ENCODE measurements around the gene MUC4.
"Not testable (repeated sequence)": the region's sequence is repeated elsewhere in the genome, so short reads cannot be mapped to it uniquely, and the experiment has no call there.

MUC4 gene

DNA sequence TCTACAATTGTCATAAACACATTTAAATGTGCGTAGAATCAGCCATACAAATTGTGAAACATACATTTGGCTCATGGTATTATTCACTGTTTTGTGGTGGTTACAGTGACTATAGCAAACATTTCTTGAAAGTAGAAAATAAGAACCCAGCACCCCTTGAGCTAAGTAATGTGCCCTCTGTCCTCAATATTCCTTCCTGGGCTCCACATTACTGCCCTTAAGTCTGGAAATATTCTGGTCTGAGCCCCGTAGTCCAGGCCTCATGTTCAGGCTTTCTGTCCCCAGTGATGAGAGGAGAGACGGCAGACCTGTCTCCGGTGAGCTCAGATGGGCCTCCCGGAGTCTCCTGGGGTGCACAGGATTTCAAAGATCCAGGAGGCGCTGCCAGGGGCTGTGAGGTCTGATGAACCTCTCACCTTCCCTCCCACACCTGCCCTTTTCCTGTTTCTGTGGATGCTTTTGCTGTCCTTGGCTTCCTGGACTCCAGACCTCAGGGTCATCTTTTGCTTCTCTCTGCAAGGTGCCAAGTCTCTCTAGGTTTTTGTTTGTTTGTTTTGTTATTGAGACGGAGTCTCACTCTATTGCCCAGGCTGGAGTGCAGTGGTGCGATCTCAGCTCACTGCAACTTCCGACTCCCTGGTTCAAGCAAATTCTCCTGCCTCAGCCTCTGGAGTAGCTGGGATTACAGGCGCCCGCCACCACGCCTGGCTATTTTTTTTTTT, 99.8 kb downstream of the MUC4 start:
- DNase-seq (ENCODE audit: low read depth, low spot score): no peak
- no peak overlapping the region for H3K4me3 ChIP-seq (ENCODE audit: low read depth, low read length)
- ChIA-PET POLR2A (no interaction called here), CTCF (interaction anchor here (0.8 kb wide), 1 partner anchor 138 kb away, joined by 3 read pairs; no protein-coding TSS in a partner anchor)
- TF ChIP-seq, protein P1, sequence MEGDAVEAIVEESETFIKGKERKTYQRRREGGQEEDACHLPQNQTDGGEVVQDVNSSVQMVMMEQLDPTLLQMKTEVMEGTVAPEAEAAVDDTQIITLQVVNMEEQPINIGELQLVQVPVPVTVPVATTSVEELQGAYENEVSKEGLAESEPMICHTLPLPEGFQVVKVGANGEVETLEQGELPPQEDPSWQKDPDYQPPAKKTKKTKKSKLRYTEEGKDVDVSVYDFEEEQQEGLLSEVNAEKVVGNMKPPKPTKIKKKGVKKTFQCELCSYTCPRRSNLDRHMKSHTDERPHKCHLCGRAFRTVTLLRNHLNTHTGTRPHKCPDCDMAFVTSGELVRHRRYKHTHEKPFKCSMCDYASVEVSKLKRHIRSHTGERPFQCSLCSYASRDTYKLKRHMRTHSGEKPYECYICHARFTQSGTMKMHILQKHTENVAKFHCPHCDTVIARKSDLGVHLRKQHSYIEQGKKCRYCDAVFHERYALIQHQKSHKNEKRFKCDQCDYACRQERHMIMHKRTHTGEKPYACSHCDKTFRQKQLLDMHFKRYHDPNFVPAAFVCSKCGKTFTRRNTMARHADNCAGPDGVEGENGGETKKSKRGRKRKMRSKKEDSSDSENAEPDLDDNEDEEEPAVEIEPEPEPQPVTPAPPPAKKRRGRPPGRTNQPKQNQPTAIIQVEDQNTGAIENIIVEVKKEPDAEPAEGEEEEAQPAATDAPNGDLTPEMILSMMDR (IDR thresholded peaks at IDR 0.05; ENCODE audit: insufficient read depth, low read length, missing control alignments): no peak

GRCh38 chr3:195711091-195711812, 100.5 kb downstream of the MUC4 start:
- CTCF ChIA-PET: interaction anchor here (0.8 kb wide), 1 partner anchor 138 kb away, joined by 3 read pairs; no protein-coding TSS in a partner anchor
- DNase-seq (ENCODE audit: low read depth, low spot score); H3K4me3 ChIP-seq (ENCODE audit: low read depth, low read length); POLR2A ChIA-PET: not testable (repeated sequence)

GRCh38 chr3:195710126-195710905, 101.4 kb downstream of the MUC4 start:
- H3K4me3 ChIP-seq (ENCODE audit: low read depth, low read length); DNase-seq (ENCODE audit: low read depth, low spot score); CTCF ChIA-PET; POLR2A ChIA-PET: not testable (repeated sequence)

- TF ChIP-seq, protein P1 (IDR thresholded peaks at IDR 0.05; ENCODE audit: insufficient read depth, low read length, missing control alignments): no peak
- ChIA-PET CTCF (no interaction called here), POLR2A (no interaction called here)
- H3K4me3 ChIP-seq (ENCODE audit: low read depth, low read length): no peak overlapping the region
- no peak for DNase-seq (ENCODE audit: low read depth, low spot score)
Measured at GRCh38 chr3:195709676-195710085, 102.0 kb downstream of the MUC4 start.

DNA sequence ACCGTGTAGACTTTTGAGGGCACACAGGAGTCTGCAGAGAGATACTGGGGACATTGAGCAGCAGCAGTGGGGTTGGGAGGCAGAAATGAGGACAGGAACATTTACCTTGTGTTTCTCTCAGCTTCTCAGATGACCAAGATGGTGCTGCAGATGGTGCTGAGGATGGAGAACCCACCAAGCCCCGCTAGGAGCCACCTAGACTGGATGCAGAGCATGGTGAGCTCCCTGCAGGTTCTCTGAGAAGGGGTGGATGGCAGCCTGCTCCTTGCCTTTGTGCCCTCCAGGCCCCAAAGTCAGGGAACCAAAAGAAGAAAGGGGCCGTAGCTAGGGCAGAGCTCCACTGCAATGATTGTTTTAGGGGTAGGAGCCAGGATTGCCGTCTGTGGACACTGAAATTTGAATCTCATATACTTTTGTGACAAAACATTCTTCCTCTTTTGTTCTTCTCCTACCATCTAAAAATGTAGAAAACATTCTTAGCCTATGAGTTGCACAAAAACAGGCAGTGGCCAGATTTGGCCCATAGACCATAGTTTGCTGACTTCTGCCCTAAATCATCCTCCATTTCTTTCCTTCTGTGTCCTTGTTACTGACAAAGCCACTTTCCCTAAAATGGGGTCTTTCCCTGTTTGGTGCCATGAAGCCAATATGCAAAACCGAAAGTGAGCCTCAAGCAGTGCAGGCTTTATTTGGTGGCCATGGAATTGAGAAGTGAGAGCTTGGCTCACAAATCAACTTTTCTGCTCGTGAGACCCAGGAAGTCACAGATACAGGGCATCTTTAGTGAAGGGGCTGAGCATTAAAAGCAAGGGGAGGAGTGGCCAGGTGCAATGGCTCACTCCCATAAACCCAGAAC, 102.9 kb downstream of the MUC4 start:
- H3K4me3 ChIP-seq (ENCODE audit: low read depth, low read length): no peak overlapping the region
- ChIA-PET CTCF (interaction anchor here (1.3 kb wide), 1 partner anchor 142 kb away, joined by 4 read pairs; no protein-coding TSS in a partner anchor), POLR2A (interaction anchor here (0.6 to 0.8 kb wide), 2 partner anchors 10 to 16 kb away, joined by 3 read pairs; no protein-coding TSS in a partner anchor)
- no peak for DNase-seq (ENCODE audit: low read depth, low spot score)
- TF ChIP-seq, protein P1 (IDR thresholded peaks at IDR 0.05; ENCODE audit: insufficient read depth, low read length, missing control alignments): no peak

DNA sequence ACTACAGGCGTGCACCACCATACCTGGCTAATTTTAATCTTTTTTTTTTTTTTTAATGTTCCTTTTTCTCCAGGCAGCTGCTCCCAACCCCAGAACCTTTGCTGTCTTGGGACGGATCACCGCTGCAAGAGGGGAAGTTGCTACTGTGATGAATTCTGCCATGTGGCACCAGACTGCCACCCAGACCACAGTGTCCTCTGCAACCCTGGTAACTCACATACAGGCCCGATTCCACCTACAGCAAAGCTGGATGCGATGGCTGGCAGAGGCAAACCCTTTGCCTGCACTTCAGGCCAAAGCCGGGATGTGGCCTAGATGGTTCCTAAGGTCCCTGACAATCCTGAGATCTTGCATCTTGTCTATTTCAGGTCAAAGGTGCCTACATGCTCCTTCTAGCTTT, 103.7 kb downstream of the MUC4 start:
- DNase-seq (ENCODE audit: low read depth, low spot score): no peak
- H3K4me3 ChIP-seq (ENCODE audit: low read depth, low read length): no peak overlapping the region
- POLR2A ChIA-PET: interaction anchor here (0.6 to 0.8 kb wide), 2 partner anchors 9 to 15 kb away, joined by 3 read pairs; no protein-coding TSS in a partner anchor
- TF ChIP-seq, protein P1 (IDR thresholded peaks at IDR 0.05; ENCODE audit: insufficient read depth, low read length, missing control alignments): no peak
- CTCF ChIA-PET: interaction anchor here (1.3 kb wide), 1 partner anchor 143 kb away, joined by 4 read pairs; no protein-coding TSS in a partner anchor
